PFSK-1 (cell line): ENCODE measurements around the gene TAF1B.

Experiments
- POLR2AphosphoS5 ChIP-seq: IDR thresholded peaks from 2 replicates; pipeline ENCODE4 v1.6.1; 2012; ENCODE audit warnings: low read depth, mild to moderate bottlenecking, control low read depth, low read length, moderate library complexity
- SIN3A ChIP-seq: IDR thresholded peaks from 2 replicates; pipeline ENCODE4 v1.6.1; 2012; ENCODE audit warnings: mild to moderate bottlenecking, low read length, moderate library complexity, borderline replicate concordance; ENCODE audit not compliant: insufficient read depth
- TAF1 ChIP-seq: IDR thresholded peaks from 2 replicates; pipeline ENCODE4 v1.6.1; 2012; ENCODE audit warnings: low read length, control low read depth, borderline replicate concordance; ENCODE audit not compliant: insufficient read depth
- TF ChIP-seq, protein P1 (sequence below), 2 experiments: IDR thresholded peaks; 2 replicates each; pipeline versions ENCODE4 v1.6.1 to v1.8.0; 2011 to 2012; ENCODE audit warnings: low read depth in 2 of 2, low read length in 2 of 2, control low read depth in 1 of 2, inconsistent platforms in 1 of 2, mild to moderate bottlenecking in 1 of 2, moderate library complexity in 1 of 2; ENCODE audit not compliant: insufficient read depth in 1 of 2

- TF ChIP-seq POLR2AphosphoS5 (no peak), TAF1 (no peak), SIN3A (no peak)
- TF ChIP-seq, protein P1, sequence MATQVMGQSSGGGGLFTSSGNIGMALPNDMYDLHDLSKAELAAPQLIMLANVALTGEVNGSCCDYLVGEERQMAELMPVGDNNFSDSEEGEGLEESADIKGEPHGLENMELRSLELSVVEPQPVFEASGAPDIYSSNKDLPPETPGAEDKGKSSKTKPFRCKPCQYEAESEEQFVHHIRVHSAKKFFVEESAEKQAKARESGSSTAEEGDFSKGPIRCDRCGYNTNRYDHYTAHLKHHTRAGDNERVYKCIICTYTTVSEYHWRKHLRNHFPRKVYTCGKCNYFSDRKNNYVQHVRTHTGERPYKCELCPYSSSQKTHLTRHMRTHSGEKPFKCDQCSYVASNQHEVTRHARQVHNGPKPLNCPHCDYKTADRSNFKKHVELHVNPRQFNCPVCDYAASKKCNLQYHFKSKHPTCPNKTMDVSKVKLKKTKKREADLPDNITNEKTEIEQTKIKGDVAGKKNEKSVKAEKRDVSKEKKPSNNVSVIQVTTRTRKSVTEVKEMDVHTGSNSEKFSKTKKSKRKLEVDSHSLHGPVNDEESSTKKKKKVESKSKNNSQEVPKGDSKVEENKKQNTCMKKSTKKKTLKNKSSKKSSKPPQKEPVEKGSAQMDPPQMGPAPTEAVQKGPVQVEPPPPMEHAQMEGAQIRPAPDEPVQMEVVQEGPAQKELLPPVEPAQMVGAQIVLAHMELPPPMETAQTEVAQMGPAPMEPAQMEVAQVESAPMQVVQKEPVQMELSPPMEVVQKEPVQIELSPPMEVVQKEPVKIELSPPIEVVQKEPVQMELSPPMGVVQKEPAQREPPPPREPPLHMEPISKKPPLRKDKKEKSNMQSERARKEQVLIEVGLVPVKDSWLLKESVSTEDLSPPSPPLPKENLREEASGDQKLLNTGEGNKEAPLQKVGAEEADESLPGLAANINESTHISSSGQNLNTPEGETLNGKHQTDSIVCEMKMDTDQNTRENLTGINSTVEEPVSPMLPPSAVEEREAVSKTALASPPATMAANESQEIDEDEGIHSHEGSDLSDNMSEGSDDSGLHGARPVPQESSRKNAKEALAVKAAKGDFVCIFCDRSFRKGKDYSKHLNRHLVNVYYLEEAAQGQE (IDR thresholded peaks at IDR 0.05; ENCODE audit: insufficient read depth in 1 of 2, low read depth in 2 of 2, low read length in 2 of 2) = no peak
Observed at GRCh38 chr2:9807555-9808305, 35.5 kb upstream of the TAF1B start.
